Common myeloid progenitor, CD34-positive (primary cell): ENCODE results near the gene ISOC2. TPM values are rescaled to one million over a fixed set of nuclear protein-coding genes. Genes with fewer than 3 reads are reported as not detected.

Experiments
- CTCF ChIA-PET: fragments of 350-600 bp; sonication (Branson Sonifier 250); formaldehyde crosslinking; loops from one replicate; lab custom pipeline; 2021; ENCODE audit warnings: antibody characterized with exemption; lab: Charles Lee
- POLR2A ChIA-PET: fragments of 350-600 bp; sonication (Branson Sonifier 250); formaldehyde crosslinking; loops from one replicate; lab custom pipeline; 2021; ENCODE audit warnings: antibody characterized with exemption; lab: Charles Lee
- DNase-seq, 3 donors: peaks; one replicate each; pipeline versions ENCODE4 v3.0.0 to v3.0.0-alpha.2; 2013
- H3K27ac ChIP-seq, 2 experiments: 1 replicate in 1 of 2; 2 replicates in 1 of 2; pipeline ENCODE4 v1.7.0; 2013; ENCODE audit warnings: inconsistent platforms in 2 of 2, low read length in 2 of 2, mild to moderate bottlenecking in 2 of 2, low read depth in 1 of 2, moderate library complexity in 1 of 2; ENCODE audit not compliant: severe bottlenecking in 2 of 2, insufficient read depth in 1 of 2, poor library complexity in 1 of 2
- H3K27me3 ChIP-seq, 5 experiments: replicated peaks in 2 of 5; 1 replicate in 3 of 5; 2 replicates in 2 of 5; pipeline versions ENCODE4 v1.6.1 to v1.7.0; 2013; ENCODE audit warnings: low read length in 4 of 5, mild to moderate bottlenecking in 2 of 5, moderate library complexity in 2 of 5, inconsistent platforms in 1 of 5; ENCODE audit not compliant: insufficient read depth in 5 of 5, control insufficient read depth in 4 of 5
- H3K36me3 ChIP-seq, 4 experiments: 1 replicate in 2 of 4; 2 replicates in 2 of 4; pipeline versions ENCODE4 v1.6.1 to v1.7.0; 2013; ENCODE audit warnings: low read length in 3 of 4, control low read depth in 1 of 4, mild to moderate bottlenecking in 1 of 4; ENCODE audit not compliant: control insufficient read depth in 4 of 4, insufficient read depth in 4 of 4
- H3K4me1 ChIP-seq, 4 experiments: 1 replicate in 3 of 4; 2 replicates in 1 of 4; pipeline versions ENCODE4 v1.6.1 to v1.7.1; 2013; ENCODE audit warnings: low read length in 3 of 4, mild to moderate bottlenecking in 3 of 4, control low read depth in 1 of 4, inconsistent platforms in 1 of 4, moderate library complexity in 1 of 4; ENCODE audit not compliant: control insufficient read depth in 4 of 4, insufficient read depth in 4 of 4; ENCODE audit errors: control extremely low read depth in 1 of 4
- H3K4me3 ChIP-seq, 7 experiments: 1 replicate in 4 of 7; 2 replicates in 3 of 7; pipeline versions ENCODE4 v1.5.1 to v1.7.0; 2013; ENCODE audit warnings: mild to moderate bottlenecking in 7 of 7, low read length in 6 of 7, moderate library complexity in 6 of 7, inconsistent platforms in 2 of 7, low read depth in 2 of 7, control low read depth in 1 of 7; ENCODE audit not compliant: insufficient read depth in 4 of 7, control insufficient read depth in 1 of 7; ENCODE audit errors: extremely low read depth in 1 of 7
- H3K9me3 ChIP-seq, 5 experiments: 1 replicate in 4 of 5; 2 replicates in 1 of 5; pipeline versions ENCODE4 v1.6.1 to v1.7.1; 2013; ENCODE audit warnings: low read length in 4 of 5, mild to moderate bottlenecking in 2 of 5, inconsistent platforms in 1 of 5, low read depth in 1 of 5, moderate library complexity in 1 of 5; ENCODE audit not compliant: control insufficient read depth in 4 of 5, insufficient read depth in 2 of 5; ENCODE audit errors: control extremely low read depth in 1 of 5
- WGBS: methylation state at CpG from one replicate; pipeline ENCODE4 v1.1.5; 2013; ENCODE audit not compliant: insufficient coverage; 5-methylcytosine and 5-hydroxymethylcytosine counted together
- polyA plus RNA-seq: library from polyadenylated mRNA; unstranded; fragments of 120-200 nt; gene quantifications from one replicate; pipeline ENCODE4 v1.2.1, GENCODE V29; 2013

The ISOC2 gene, protein sequence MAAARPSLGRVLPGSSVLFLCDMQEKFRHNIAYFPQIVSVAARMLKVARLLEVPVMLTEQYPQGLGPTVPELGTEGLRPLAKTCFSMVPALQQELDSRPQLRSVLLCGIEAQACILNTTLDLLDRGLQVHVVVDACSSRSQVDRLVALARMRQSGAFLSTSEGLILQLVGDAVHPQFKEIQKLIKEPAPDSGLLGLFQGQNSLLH
- polyA plus RNA-seq, result 24.2 TPM

DNA sequence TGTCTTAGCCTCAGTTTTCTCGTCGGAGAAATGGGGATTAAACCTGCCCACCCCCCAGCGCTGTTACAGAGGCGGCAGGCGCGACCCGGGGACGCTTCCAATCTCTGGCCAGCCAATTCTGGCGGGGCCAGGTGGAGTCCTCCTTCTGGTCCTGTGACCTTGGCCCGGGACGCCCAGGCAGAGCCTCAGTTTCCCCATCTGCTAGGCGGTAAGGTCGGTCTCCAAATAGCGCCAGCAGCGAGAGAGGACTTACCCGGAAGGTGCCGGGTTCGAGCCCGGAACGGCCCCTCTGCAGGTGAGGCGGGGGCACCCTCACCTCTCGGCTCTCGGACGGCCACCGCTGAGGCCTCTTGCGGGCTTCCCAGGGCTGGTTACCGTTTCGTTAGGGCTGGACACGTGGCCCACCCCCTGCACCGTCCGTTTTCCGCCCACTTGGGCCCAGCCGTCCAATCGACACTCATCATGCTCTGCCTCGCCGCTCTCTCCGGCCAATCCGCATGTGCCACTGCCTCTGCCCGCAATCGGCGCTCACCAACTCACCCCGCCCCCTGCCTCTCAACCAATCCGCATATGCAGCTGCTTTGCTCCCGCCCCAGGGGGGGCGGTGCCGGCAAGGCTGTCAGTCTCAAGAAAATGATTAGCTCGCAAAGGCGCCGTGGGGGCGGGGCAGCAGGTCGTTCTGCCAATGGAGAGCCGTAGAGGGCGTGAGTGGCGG is at the start of gene ISOC2:
Gene ISOC2 (minus strand): TSS at position 384 of the 715 bp plus-strand sequence. CDS start 5,156 bp downstream, outside the sequence.
- Histone ChIP-seq H3K27ac (peak within 1 kb of the TSS; percentile 74 to 91), H3K27me3 (no peaks in the 10 kb centered on the region), H3K4me3 (peak within 1 kb of the TSS; percentile 64 to 90 (median 80)), H3K4me1 (peaks cover 0 to 24% (median 17%) of the 10 kb centered on the region in 4 experiments), H3K36me3 (peaks cover 0 to 9% (median 1%) of the 10 kb centered on the region in 4 experiments), H3K9me3 (no peaks in the 10 kb centered on the region)
- DNase-seq, result peak; percentile 100
- under 1% methylated on average over 51 of the region's 54 CpGs for WGBS
- ChIA-PET POLR2A (interaction anchor here (0.5 to 1.1 kb wide), 7 partner anchors 9 to 1536 kb away, joined by 3 to 8 read pairs (median 3); partner anchors contain the start of genes FIZ1, UBE2S and ZNF628), CTCF (interaction anchor here (0.9 to 1.0 kb wide), 4 partner anchors 12 to 42 kb away, joined by 3 read pairs; no protein-coding TSS in a partner anchor)

DNA sequence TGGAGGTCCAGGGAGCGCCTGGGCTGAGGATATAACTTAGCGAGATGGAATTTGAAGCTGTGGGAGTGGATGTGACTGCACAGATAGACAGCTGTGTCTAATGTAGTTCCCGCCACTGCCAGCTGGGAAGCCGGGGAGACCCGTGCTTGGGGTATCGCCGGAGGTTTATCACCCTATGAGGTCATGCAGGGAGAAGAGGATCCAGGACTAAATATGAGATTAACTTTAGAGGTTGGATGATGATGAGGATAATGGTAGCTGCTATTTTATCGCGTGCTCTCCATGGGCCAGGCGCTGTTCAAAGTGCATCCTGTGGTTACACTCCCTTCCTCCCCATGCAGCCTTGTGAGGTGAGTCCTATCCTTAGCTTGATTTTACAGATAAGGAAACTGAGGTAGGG is 46.7 kb upstream of the ISOC2 start:
- DNase-seq, result no peak
- ChIA-PET POLR2A (no interaction called here), CTCF (interaction anchor here (0.8 to 1.8 kb wide), 4 partner anchors 41 to 213 kb away, joined by 4 to 6 read pairs (median 4); no protein-coding TSS in a partner anchor)
- H3K9me3 ChIP-seq, result no peaks in the 10 kb centered on the region
- no peak overlapping the region for H3K4me3 ChIP-seq
- H3K27ac ChIP-seq, result no peak overlapping the region
- H3K4me1 ChIP-seq, result peaks cover 0 to 10% (median 6%) of the 10 kb centered on the region in 4 experiments
- peaks cover 0 to 2% (median 0%) of the 10 kb centered on the region in 5 experiments for H3K27me3 ChIP-seq
- WGBS, result 77% methylated on average over 7 of the region's 10 CpGs
- no peaks in the 10 kb centered on the region for H3K36me3 ChIP-seq

DNA sequence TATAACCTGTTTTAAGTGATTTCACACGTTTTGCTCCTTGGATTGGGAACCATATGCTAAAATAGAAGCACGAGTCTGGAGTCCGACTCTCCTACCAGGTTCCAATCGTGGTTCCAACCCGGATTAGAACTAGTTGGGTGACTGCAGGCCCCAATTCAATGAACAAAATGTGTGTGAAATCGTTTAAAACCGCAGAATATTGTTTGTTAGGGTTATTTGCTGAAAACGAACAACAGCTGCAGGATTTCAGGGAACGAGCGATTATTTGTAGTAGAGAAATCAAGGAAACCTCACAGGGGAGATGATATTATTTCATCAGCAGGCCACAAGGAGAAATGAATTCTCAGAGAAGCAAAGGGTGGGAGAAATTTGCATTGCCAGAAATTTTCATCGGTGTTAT is 43.5 kb upstream of the ISOC2 start:
- 93% methylated on average over 11 of the region's 11 CpGs for WGBS
- ChIA-PET CTCF (interaction anchor here (0.8 to 3.4 kb wide), 12 partner anchors 9 to 364 kb away, joined by 3 to 37 read pairs (median 6); partner anchors contain the start of gene ZNF865), POLR2A (interaction anchor here (1.0 kb wide), 1 partner anchor 28 kb away, joined by 3 read pairs; no protein-coding TSS in a partner anchor)
- Histone ChIP-seq H3K27ac (no peak overlapping the region), H3K27me3 (peaks cover 0 to 2% (median 0%) of the 10 kb centered on the region in 5 experiments), H3K4me1 (peaks cover 0 to 10% (median 6%) of the 10 kb centered on the region in 4 experiments), H3K9me3 (peaks cover 0 to 4% (median 0%) of the 10 kb centered on the region in 5 experiments), H3K4me3 (no peak overlapping the region), H3K36me3 (no peaks in the 10 kb centered on the region)
- DNase-seq, result no peak

DNA sequence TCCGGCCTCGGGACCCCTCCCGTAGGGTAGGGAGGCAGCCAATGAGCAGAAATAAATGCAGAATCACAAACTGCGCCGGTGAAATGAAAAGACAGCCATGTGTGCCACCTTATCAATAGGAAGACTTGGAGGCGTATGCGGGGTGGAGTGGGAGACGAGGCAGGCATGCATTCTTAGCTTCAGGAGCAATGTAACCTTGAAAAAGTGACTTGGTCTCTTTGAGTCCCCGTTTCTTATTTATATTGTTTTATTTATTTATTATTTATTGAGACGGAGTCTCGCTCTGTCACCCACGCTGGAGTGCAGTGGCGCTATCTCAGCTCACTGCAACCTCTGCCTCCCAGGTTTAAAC is 42.8 kb upstream of the ISOC2 start:
- peak overlapping the region in 4 of 7 experiments; percentile 54 to 76 (median 61) for H3K4me3 ChIP-seq
- CTCF ChIA-PET, result interaction anchor here (0.6 to 3.4 kb wide), 26 partner anchors 9 to 363 kb away, joined by 3 to 37 read pairs (median 5); partner anchors contain the start of genes NAT14, TMEM238, ZNF628 and ZNF865
- H3K27me3 ChIP-seq, result peaks cover 0 to 2% (median 0%) of the 10 kb centered on the region in 5 experiments
- 28% methylated on average over 12 of the region's 13 CpGs for WGBS
- POLR2A ChIA-PET, result interaction anchor here (0.5 to 1.0 kb wide), 3 partner anchors 27 to 878 kb away, joined by 3 to 4 read pairs (median 4); no protein-coding TSS in a partner anchor
- H3K4me1 ChIP-seq, result peaks cover 0 to 10% (median 6%) of the 10 kb centered on the region in 4 experiments
- no peaks in the 10 kb centered on the region for H3K36me3 ChIP-seq
- no peak overlapping the region for H3K27ac ChIP-seq
- DNase-seq, result no peak
- peaks cover 0 to 4% (median 0%) of the 10 kb centered on the region in 5 experiments for H3K9me3 ChIP-seq

DNA sequence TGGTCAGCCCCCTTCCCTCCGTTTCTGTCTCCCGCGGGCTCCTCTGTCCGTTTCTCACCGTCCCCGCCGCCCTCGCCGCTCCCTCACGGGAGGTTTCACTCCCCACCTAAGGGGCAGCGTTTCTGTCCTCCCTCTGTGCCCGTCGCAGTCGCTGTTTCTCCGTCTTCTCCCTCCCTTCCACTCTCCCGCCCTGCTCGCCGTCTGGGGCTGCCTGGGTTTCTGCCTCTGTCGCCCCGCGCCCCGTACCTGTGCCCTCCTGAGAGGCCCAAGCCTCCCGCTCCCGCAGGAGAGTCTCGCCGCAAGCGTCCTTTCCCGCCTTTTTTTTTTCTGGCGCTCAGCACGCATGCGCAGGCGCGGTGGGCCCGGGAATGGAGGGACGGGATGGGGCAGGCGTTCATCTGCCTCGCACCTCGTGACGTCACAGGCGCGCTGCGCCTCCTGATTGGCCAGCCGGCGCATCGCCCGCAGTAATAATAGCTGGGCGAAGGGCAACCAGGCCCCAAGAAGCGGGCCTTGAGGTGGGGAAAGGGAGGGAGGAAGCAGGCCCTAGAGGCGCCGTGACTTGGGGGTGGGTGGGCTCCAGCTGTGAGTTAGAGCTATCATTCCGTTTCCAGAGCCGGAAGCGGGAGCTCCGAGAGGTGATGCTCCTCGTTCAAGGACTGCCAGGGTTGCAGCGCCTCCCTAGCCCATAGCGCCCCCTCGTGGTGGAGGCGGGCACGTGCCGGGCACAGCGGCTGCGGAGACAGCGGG is 42.2 kb upstream of the ISOC2 start:
- peaks cover 0 to 10% (median 7%) of the 10 kb centered on the region in 4 experiments for H3K4me1 ChIP-seq
- peaks cover 0 to 4% (median 0%) of the 10 kb centered on the region in 5 experiments for H3K9me3 ChIP-seq
- H3K4me3 ChIP-seq, result peak overlapping the region in 6 of 7 experiments; percentile 37 to 76 (median 56)
- H3K36me3 ChIP-seq, result no peaks in the 10 kb centered on the region
- CTCF ChIA-PET, result interaction anchor here (0.7 to 3.4 kb wide), 28 partner anchors 9 to 623 kb away, joined by 3 to 37 read pairs (median 4); partner anchors contain the start of genes ISOC2, NAT14, TMEM238 and ZNF628
- WGBS, result 14% methylated on average over 46 of the region's 64 CpGs
- POLR2A ChIA-PET, result interaction anchor here (0.5 to 1.0 kb wide), 3 partner anchors 27 to 878 kb away, joined by 3 to 4 read pairs (median 4); no protein-coding TSS in a partner anchor
- H3K27ac ChIP-seq, result peak overlapping the region in 1 of 2 experiments; percentile 14
- H3K27me3 ChIP-seq, result peaks cover 0 to 2% (median 0%) of the 10 kb centered on the region in 5 experiments
- peak; percentile 92 to 94 (median 93) for DNase-seq

DNA sequence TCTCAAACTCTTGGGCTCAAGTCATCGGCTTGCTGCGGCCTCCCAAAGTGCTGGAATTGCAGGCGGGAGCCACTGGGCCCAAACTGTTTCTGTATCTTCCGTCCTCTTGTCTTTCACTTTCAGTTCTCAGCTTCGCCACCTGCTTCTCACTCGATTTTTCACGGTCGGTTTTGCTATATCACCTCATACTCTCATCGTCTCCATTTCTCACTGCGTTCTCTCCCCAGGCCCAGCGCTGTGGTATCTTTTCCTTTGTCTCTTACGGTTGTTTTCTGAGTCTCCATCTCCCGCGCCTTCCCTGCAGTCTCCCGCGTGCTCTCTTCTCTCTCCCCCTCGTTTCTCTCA is 41.7 kb upstream of the ISOC2 start:
- Histone ChIP-seq H3K27me3 (peaks cover 0 to 2% (median 0%) of the 10 kb centered on the region in 5 experiments), H3K4me1 (peaks cover 0 to 10% (median 7%) of the 10 kb centered on the region in 4 experiments), H3K9me3 (peaks cover 0 to 4% (median 0%) of the 10 kb centered on the region in 5 experiments), H3K4me3 (peak overlapping the region in 4 of 7 experiments; percentile 54 to 76 (median 61)), H3K27ac (peak overlapping the region in 1 of 2 experiments; percentile 14), H3K36me3 (no peaks in the 10 kb centered on the region)
- ChIA-PET POLR2A (no interaction called here), CTCF (interaction anchor here (0.7 to 3.4 kb wide), 15 partner anchors 8 to 622 kb away, joined by 3 to 37 read pairs (median 5); partner anchors contain the start of genes ISOC2, TMEM238, ZNF628 and ZNF865)
- 85% methylated on average over 16 of the region's 17 CpGs for WGBS
- peak in 2 of 3 donors; percentile 43 to 45 for DNase-seq
